Heart left ventricle (tissue), 16 donors: ENCODE data around the gene MUC2. TPM values are rescaled to one million over a fixed set of nuclear protein-coding genes. Genes with fewer than 3 reads are reported as not detected.

Experiments
- ATAC-seq, 4 donors: fragments of 200-7000 bp; cut with Tn5 transposase; one replicate each; pipeline ENCODE4 v1.9.1; 2020 to 2022; ENCODE audit warnings: moderate library complexity in 4 of 4, mild to moderate bottlenecking in 3 of 4, moderate number of reproducible peaks in 1 of 4
- DNase-seq, 5 donors: peaks; one replicate each; pipeline ENCODE4 v3.0.0-alpha.2; 2020
- H3K27ac ChIP-seq, 12 donors: fragments of 200-600 bp; sonication (generic) in 4 of 12; one replicate each; pipeline versions ENCODE4 v1.5.0 to v1.8.0; 2016 to 2022; ENCODE audit warnings: mild to moderate bottlenecking in 2 of 12
- H3K27me3 ChIP-seq, 9 donors: fragments of 200-600 bp; sonication (generic) in 2 of 9; one replicate each; pipeline versions ENCODE4 v1.5.1 to v1.8.0; 2016 to 2022; ENCODE audit warnings: mild to moderate bottlenecking in 3 of 9
- H3K36me3 ChIP-seq, 9 donors: fragments of 200-600 bp; sonication (generic) in 2 of 9; one replicate each; pipeline versions ENCODE4 v1.5.0 to v1.8.0; 2018 to 2022; ENCODE audit warnings: mild to moderate bottlenecking in 2 of 9
- H3K4me1 ChIP-seq, 12 donors: fragments of 200-600 bp; sonication (generic) in 4 of 12; one replicate each; pipeline versions ENCODE4 v1.5.0 to v1.8.0; 2016 to 2022; ENCODE audit warnings: mild to moderate bottlenecking in 3 of 12
- H3K4me3 ChIP-seq, 12 donors: fragments of 200-600 bp; sonication (generic) in 4 of 12; one replicate each; pipeline versions ENCODE4 v1.5.0 to v1.8.0; 2017 to 2022; ENCODE audit warnings: mild to moderate bottlenecking in 9 of 12, moderate library complexity in 4 of 12
- H3K9me3 ChIP-seq, 12 donors: fragments of 200-600 bp; sonication (generic) in 4 of 12; one replicate each; pipeline versions ENCODE4 v1.5.0 to v1.8.0; 2016 to 2022; ENCODE audit warnings: mild to moderate bottlenecking in 1 of 12
- POLR2A ChIP-seq, 2 donors: fragments of 450-650 bp; IDR thresholded peaks; one replicate each; pipeline ENCODE4 v1.6.1; 2017; ENCODE audit warnings: antibody characterized with exemption in 2 of 2, mild to moderate bottlenecking in 2 of 2, moderate library complexity in 2 of 2
- WGBS, 4 donors: extraction: QIAGEN DNeasy Blood & Tissue Kit in 2 of 4; methylation state at CpG; one replicate each; pipeline versions ENCODE4 v1.1.5 to v1.1.7; 2013 to 2018; 5-methylcytosine and 5-hydroxymethylcytosine counted together
- intact Hi-C, 10 donors: fragments of 100-400 bp; cut with DNase I; formaldehyde crosslinking; loops; one replicate each; pipeline versions ENCODE4 v1.11.1 to v1.14.2; 2022
- polyA plus RNA-seq, 2 donors: library from polyadenylated mRNA; stranded (reverse); fragments of 200-250 nt; gene quantifications; one replicate each; pipeline ENCODE4 v1.2.3, GENCODE V29; 2013
- total RNA-seq, 9 donors: library from RNA; depleted of rRNA in 2 of 9; stranded (reverse); fragments of >200 nt in 2 of 9; fragmentation: NEBNext Ultra II Directional in 3 of 9; extraction: Animal tissue kit (Norgen Biotek cat#: 25700) in 3 of 9; gene quantifications; one replicate each; pipeline versions ENCODE4 v1.1.0 to v1.2.4, GENCODE V29; 2016 to 2023
- donor health status: ischemic (EF 13 %, LVEDD 7.1; RV severe dilation, severe dysfunction).
- donor health status: healthy with polysubstance abuse.
- donor health status: DM: no; HTN: yes; CAD: no.
- donor health status: DM: no; HTN: no; CAD: no.
- donor health status: ischemic (EF 25% LVEDD 6.9; RV normal size, moderate dysfunction).
- donor health status: ischemic (EF 25% LVEDD 5.7; RV mildly dilated, moderate dysfunction).
- donor health status: healthy.
- donor health status: DM: yes; HTN: yes; CAD: no.
- donor health status: ischemic (EF 35%, LVEDD 5.7; RV mildly dilated, moderate dysfunction).
- donor health status: nonischemic (EF 11% LVEDD 7.7; RV severe dilation, severe dysfunction).
- donor health status: DM: yes; HTN: yes; CAD: no.
- donor health status: PGD.
- donor health status: ischemic (EF 29% LVEDD 5.4; RV normal size, mild dysfunction).
- donor health status: nonischemic (EF 23%, LVEDD 6.1; RV moderate dilation, normal function).

The MUC2 gene
- total and polyA plus RNA-seq, 11 donors: 0.01 to 0.07 TPM; not detected in 9

- H3K4me3 ChIP-seq: no peak overlapping the region
- DNase-seq (no peak), ATAC-seq (no peak)
- no peak overlapping the region for H3K27ac ChIP-seq
- H3K36me3 ChIP-seq: no peaks in the 10 kb centered on the region
- no peaks in the 10 kb centered on the region for H3K4me1 ChIP-seq
- no peaks in the 10 kb centered on the region for H3K9me3 ChIP-seq
- H3K27me3 ChIP-seq: peaks cover 0 to 47% (median 0%) of the 10 kb centered on the region in 9 donors
- intact Hi-C loops: no loop called here
- TF ChIP-seq POLR2A (IDR thresholded peaks at IDR 0.05): no peak
- WGBS, 4 donors: 86 to 93% (median 87%) methylated on average over 1 of the region's 1 CpG
Measured at GRCh38 chr11:1123970-1124369, 49.3 kb downstream of the MUC2 start.

Other genes with a start within 250 kb of the MUC2 start
- 10 to 100 TPM; 13.3 to 22.4 (median 17.7) TPM for gene CRACR2B, start 247.0 kb upstream of the MUC2 start, total RNA-seq
- 10 to 100 TPM in 1 of 2 donors, 1 to 10 TPM in 1; 8.8 to 43.5 TPM for gene CRACR2B, start 247.0 kb upstream of the MUC2 start, polyA plus RNA-seq
- 100 to 1,000 TPM; 323 to 682 (median 454) TPM for gene CD151, start 241.9 kb upstream of the MUC2 start, total RNA-seq
- gene CD151, start 241.9 kb upstream of the MUC2 start, polyA plus RNA-seq: 100 to 1,000 TPM; 560 to 817 TPM
- 100 to 1,000 TPM in 8 of 9 donors, 10 to 100 TPM in 1; 74.4 to 267 (median 207) TPM for gene POLR2L, start 232.3 kb upstream of the MUC2 start, total RNA-seq
- gene POLR2L, start 232.3 kb upstream of the MUC2 start, polyA plus RNA-seq: 100 to 1,000 TPM; 217 to 227 TPM
- 10 to 100 TPM; 22.7 to 93.0 (median 31.3) TPM for gene TSPAN4, start 232.0 kb upstream of the MUC2 start, total RNA-seq
- 10 to 100 TPM; 31.2 to 52.5 TPM for gene TSPAN4, start 232.0 kb upstream of the MUC2 start, polyA plus RNA-seq
- gene CHID1, start 164.1 kb upstream of the MUC2 start, total RNA-seq: 10 to 100 TPM; 42.0 to 87.7 (median 58.9) TPM
- gene CHID1, start 164.1 kb upstream of the MUC2 start, polyA plus RNA-seq: 10 to 100 TPM; 30.8 to 55.3 TPM
- gene AP2A2, start 149.0 kb upstream of the MUC2 start, total RNA-seq: 10 to 100 TPM; 30.2 to 71.4 (median 40.0) TPM
- gene AP2A2, start 149.0 kb upstream of the MUC2 start, polyA plus RNA-seq: 10 to 100 TPM; 20.4 to 28.7 TPM
- not detected for gene MUC6, start 38.2 kb upstream of the MUC2 start, total RNA-seq
- gene MUC6, start 38.2 kb upstream of the MUC2 start, polyA plus RNA-seq: under 1 TPM; 0.04 to 0.06 TPM
- gene MUC5AC, start 83.1 kb downstream of the MUC2 start, total RNA-seq: not detected
- not detected for gene MUC5AC, start 83.1 kb downstream of the MUC2 start, polyA plus RNA-seq
- not detected for gene MUC5B, start 148.2 kb downstream of the MUC2 start, total RNA-seq
- under 1 TPM in 1 of 2 donors, not detected in 1; 0.01 TPM for gene MUC5B, start 148.2 kb downstream of the MUC2 start, polyA plus RNA-seq
- 10 to 100 TPM; 36.9 to 57.2 (median 44.9) TPM for gene TOLLIP, start 234.8 kb downstream of the MUC2 start, total RNA-seq
- gene TOLLIP, start 234.8 kb downstream of the MUC2 start, polyA plus RNA-seq: 10 to 100 TPM; 27.4 to 49.6 TPM